Measurements from ENCODE around the gene LMAN2. TPM values are rescaled to one million over a fixed set of nuclear protein-coding genes. Genes with fewer than 3 reads are reported as not detected.

Gene LMAN2
- total and polyA plus RNA-seq, 2 experiments from 2014 or later: 163 to 261 TPM

DNA sequence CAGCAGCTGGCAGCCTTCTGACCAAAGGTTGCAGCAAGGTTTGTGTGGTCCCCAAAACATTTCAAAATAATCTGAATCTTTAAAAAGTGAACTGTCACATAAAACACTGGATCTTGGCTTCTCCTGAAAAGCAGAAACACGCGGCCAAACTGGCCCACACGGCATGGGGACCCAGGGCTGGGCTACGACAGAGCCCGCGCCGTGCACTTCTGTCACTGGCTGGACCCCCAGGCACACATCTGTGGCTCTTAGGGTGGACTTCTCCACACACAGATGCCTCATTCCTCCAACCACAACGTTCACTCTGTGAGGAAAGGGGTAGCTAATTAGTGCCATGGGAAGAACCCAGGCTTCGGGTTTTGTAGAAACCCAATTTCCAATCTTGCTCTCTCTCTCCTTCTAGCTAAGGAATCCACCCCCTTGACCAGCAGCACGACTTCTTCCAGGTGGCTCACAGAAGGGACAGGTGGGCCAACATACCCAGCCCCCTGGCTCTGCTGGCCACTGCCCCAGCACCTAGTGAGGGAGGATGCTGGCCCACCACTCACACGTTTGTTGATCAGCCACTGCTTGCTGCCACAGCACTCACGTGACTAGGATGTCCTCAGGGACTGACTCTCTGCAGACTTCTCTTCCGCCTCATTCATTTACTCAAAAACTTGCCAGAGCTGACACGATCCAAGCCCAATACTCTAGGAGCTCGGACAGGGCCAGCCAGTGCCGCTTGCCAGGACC is 17.9 kb downstream of the LMAN2 start:
- H3K27me3 ChIP-seq: no peaks in the 10 kb centered on the region
- H3K36me3 ChIP-seq: peaks cover 28% of the 10 kb centered on the region
- H3K27ac ChIP-seq: no peak overlapping the region
- DNase-seq (ENCODE audit: low read depth in 1 of 2, low spot score in 1 of 2): no peak
- no peaks in the 10 kb centered on the region for H3K9me3 ChIP-seq (ENCODE audit: low read depth)
- H3K4me3 ChIP-seq: no peak overlapping the region
- no peaks in the 10 kb centered on the region for H3K4me1 ChIP-seq (ENCODE audit: low read depth)
- TF ChIP-seq, protein P1, sequence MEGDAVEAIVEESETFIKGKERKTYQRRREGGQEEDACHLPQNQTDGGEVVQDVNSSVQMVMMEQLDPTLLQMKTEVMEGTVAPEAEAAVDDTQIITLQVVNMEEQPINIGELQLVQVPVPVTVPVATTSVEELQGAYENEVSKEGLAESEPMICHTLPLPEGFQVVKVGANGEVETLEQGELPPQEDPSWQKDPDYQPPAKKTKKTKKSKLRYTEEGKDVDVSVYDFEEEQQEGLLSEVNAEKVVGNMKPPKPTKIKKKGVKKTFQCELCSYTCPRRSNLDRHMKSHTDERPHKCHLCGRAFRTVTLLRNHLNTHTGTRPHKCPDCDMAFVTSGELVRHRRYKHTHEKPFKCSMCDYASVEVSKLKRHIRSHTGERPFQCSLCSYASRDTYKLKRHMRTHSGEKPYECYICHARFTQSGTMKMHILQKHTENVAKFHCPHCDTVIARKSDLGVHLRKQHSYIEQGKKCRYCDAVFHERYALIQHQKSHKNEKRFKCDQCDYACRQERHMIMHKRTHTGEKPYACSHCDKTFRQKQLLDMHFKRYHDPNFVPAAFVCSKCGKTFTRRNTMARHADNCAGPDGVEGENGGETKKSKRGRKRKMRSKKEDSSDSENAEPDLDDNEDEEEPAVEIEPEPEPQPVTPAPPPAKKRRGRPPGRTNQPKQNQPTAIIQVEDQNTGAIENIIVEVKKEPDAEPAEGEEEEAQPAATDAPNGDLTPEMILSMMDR (IDR thresholded peaks at IDR 0.05; ENCODE audit: low read depth, low read length): no peak

DNA sequence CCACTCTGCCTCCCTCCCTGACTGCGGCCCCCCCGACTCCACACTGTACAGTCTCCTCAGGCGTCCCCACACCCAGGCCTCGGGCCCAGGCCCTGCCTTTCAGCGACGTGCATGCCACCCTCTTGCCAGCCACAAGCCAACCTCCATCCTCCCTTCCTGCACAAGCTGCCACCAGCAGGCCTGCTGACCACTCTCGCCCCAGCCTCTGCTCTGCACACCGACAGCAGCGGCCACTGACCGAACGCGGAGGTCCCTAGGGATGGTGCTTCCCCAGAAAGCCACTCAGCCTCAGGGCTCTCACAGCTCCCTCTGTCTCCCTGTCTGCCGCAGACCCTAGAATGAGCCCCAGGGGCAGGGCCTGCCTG is 18.6 kb downstream of the LMAN2 start:
- no peak for DNase-seq (ENCODE audit: low read depth in 1 of 2, low spot score in 1 of 2)
- Histone ChIP-seq H3K36me3 (peaks cover 28% of the 10 kb centered on the region), H3K27ac (no peak overlapping the region), H3K4me1 (ENCODE audit: low read depth) (no peaks in the 10 kb centered on the region), H3K4me3 (no peak overlapping the region), H3K27me3 (no peaks in the 10 kb centered on the region), H3K9me3 (ENCODE audit: low read depth) (no peaks in the 10 kb centered on the region)
- TF ChIP-seq, protein P1 (IDR thresholded peaks at IDR 0.05; ENCODE audit: low read depth, low read length): no peak

DNA sequence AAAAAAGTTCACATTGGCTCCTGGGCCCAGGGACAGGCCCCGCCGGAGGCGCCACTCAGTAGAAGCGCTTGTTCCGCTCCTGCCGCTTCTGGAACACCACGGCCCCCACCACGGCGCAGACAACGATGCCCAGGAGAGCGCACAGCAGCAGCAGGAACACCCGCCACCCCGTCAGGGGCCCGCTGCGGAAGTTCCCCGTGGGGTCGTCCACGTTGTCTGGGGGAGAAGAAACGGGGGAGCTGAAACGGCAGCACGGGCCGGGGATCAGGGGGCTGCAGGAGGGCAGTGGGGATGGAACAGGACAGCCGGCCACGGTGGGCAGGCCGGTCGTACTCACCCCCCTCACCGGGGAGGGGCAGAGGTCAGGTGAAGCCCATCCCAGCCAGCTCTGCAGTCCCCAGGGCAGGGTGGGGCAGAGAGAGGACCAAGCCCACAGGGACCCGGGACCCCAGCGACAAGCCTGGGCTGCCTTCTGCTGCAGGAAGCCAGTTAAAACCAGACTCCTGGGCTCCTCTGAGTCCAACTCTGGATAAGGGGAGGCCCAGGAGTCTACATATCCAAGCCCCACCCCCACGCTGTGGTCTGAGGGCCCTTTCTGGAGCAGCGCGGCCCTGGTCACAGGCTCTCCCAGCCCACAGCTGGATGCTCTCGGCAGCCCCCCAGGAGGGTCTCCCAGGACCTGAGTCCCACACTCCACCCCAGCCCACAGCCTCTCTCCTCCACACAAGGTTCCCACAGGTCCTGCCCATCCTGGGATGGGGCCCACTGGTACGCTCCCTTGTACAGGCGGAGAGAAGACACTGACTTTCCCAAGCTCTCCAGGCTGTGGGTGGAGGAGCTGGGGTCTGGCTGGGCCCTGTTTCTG is 19.2 kb downstream of the LMAN2 start:
- H3K27ac ChIP-seq: no peak overlapping the region
- TF ChIP-seq, protein P1 (IDR thresholded peaks at IDR 0.05; ENCODE audit: low read depth, low read length): no peak
- H3K9me3 ChIP-seq (ENCODE audit: low read depth): no peaks in the 10 kb centered on the region
- no peaks in the 10 kb centered on the region for H3K4me1 ChIP-seq (ENCODE audit: low read depth)
- H3K27me3 ChIP-seq: no peaks in the 10 kb centered on the region
- H3K36me3 ChIP-seq: peaks cover 25% of the 10 kb centered on the region
- H3K4me3 ChIP-seq: no peak overlapping the region
- no peak for DNase-seq (ENCODE audit: low read depth in 1 of 2, low spot score in 1 of 2)

DNA sequence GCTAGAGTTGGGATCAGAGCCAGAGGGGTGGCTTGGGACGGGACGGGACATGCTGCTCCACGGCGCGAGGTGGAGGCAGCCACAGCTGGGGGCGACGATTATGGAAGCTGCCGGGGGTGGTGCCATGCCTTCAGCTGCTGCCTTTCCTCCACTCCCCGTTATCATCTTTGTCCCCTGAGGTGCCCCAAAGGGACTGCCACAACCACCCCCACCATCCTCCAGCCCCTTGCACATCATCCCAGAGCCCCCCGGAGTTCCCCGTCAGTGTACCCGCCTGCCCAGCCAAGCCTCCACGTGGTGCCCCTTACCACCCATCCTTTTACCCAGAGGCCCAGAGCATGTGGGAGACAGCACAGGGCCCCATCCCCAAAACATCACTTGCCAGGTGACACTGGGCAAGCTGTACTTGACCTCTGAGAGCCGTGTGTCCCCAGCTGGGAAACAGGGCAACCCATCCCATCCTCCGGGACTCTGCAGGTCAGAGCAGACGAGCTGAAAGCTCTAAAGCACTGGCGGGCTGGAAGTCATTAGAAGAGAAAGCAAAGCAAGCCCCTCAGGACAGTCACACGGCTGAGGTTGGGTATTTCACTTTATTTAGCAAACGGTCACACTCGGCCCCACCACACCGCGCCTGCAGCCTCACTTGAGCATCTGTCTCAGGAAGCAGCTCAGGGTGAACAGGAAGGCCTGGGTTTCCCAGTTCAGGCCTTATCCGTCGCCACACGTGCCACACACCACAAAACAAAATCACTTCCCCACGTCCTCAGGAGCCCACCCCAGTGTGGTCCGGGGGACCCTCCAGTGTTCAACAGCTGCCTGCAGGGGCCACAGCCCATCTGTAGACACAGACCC is 20.3 kb downstream of the LMAN2 start:
- no peaks in the 10 kb centered on the region for H3K4me1 ChIP-seq (ENCODE audit: low read depth)
- H3K27me3 ChIP-seq: no peaks in the 10 kb centered on the region
- no peak overlapping the region for H3K27ac ChIP-seq
- DNase-seq (ENCODE audit: low read depth in 1 of 2, low spot score in 1 of 2): no peak
- TF ChIP-seq, protein P1 (IDR thresholded peaks at IDR 0.05; ENCODE audit: low read depth, low read length): no peak
- H3K9me3 ChIP-seq (ENCODE audit: low read depth): no peaks in the 10 kb centered on the region
- peaks cover 23% of the 10 kb centered on the region for H3K36me3 ChIP-seq
- no peak overlapping the region for H3K4me3 ChIP-seq

DNA sequence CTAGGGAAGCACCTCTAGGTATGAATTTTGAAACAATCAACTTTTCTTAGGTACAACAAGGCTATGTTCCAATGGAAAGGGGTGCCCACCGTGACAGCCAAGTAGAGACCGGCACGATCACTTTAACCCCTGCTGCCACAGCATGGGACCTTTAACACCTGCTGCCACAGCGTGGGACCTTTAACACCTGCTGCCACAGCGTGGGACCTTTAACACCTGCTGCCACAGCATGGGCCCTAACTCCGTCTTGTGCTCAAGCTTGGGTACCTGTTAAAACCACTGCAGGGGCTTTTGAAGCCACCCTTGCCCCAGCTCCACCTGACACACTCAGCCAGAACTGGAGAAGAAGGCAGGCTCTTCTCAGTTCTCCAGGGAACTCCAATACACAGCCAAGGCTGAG is 21.6 kb downstream of the LMAN2 start:
- no peaks in the 10 kb centered on the region for H3K9me3 ChIP-seq (ENCODE audit: low read depth)
- peaks cover 23% of the 10 kb centered on the region for H3K36me3 ChIP-seq
- no peaks in the 10 kb centered on the region for H3K27me3 ChIP-seq
- H3K4me3 ChIP-seq: no peak overlapping the region
- no peaks in the 10 kb centered on the region for H3K4me1 ChIP-seq (ENCODE audit: low read depth)
- TF ChIP-seq, protein P1 (IDR thresholded peaks at IDR 0.05; ENCODE audit: low read depth, low read length): no peak
- no peak for DNase-seq (ENCODE audit: low read depth in 1 of 2, low spot score in 1 of 2)
- H3K27ac ChIP-seq: no peak overlapping the region
